ENCODE measurements around the gene RANBP1. TPM values are rescaled to one million over a fixed set of nuclear protein-coding genes. Genes with fewer than 3 reads are reported as not detected.

Gene RANBP1
- total RNA-seq, 1 donor from 2014 or later, result 142 TPM

DNA sequence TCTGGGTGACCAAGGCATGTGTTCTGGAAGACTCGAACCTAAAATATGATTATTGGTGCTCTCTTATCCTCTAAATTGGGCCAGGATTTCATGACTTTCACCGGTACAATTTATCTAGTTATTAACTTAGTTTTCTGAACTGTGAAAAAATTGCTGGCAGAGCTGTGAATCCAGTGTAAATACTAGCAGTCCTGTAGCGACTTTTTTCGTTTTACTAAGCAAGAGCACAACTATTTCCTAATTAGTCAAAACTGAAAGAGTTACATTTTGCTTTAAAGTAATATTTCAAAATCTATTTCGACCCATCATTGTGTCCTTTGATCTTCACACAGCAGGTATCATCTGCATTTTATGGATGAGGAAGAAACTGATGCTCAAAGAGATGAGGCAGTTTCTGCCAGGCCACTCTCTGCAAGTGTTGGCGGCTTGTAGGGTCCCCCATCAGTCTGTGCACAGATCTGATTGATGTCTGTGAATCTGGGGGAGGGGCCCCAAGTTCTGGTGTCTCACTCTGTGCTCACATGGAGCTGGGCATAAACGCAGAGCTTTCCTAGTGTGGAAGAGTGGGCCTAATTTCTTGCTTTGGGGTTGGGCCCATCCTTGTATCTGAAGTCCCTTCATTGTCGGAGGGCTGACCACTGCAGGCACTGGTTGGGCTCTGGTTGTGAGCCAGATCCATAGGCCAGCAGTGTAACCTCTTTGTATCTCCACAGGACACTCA is 2.6 kb downstream of the RANBP1 start:
- DNase-seq (ENCODE audit: low spot score), result no peak
- Mint-ChIP-seq H3K4me1 (ENCODE audit: unreplicated experiment) (peaks cover 20% of the 10 kb centered on the region), H3K4me3 (ENCODE audit: unreplicated experiment) (peak overlapping the region; percentile 94), H3K36me3 (ENCODE audit: low read depth, unreplicated experiment) (peaks cover 16% of the 10 kb centered on the region), H3K9me3 (ENCODE audit: unreplicated experiment) (no peaks in the 10 kb centered on the region), H3K27me3 (ENCODE audit: unreplicated experiment) (peaks cover 5% of the 10 kb centered on the region), H3K27ac (ENCODE audit: unreplicated experiment) (no peak overlapping the region)
- TF ChIP-seq, protein P1, sequence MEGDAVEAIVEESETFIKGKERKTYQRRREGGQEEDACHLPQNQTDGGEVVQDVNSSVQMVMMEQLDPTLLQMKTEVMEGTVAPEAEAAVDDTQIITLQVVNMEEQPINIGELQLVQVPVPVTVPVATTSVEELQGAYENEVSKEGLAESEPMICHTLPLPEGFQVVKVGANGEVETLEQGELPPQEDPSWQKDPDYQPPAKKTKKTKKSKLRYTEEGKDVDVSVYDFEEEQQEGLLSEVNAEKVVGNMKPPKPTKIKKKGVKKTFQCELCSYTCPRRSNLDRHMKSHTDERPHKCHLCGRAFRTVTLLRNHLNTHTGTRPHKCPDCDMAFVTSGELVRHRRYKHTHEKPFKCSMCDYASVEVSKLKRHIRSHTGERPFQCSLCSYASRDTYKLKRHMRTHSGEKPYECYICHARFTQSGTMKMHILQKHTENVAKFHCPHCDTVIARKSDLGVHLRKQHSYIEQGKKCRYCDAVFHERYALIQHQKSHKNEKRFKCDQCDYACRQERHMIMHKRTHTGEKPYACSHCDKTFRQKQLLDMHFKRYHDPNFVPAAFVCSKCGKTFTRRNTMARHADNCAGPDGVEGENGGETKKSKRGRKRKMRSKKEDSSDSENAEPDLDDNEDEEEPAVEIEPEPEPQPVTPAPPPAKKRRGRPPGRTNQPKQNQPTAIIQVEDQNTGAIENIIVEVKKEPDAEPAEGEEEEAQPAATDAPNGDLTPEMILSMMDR (IDR thresholded peaks at IDR 0.05; ENCODE audit: unreplicated experiment), result no peak

DNA sequence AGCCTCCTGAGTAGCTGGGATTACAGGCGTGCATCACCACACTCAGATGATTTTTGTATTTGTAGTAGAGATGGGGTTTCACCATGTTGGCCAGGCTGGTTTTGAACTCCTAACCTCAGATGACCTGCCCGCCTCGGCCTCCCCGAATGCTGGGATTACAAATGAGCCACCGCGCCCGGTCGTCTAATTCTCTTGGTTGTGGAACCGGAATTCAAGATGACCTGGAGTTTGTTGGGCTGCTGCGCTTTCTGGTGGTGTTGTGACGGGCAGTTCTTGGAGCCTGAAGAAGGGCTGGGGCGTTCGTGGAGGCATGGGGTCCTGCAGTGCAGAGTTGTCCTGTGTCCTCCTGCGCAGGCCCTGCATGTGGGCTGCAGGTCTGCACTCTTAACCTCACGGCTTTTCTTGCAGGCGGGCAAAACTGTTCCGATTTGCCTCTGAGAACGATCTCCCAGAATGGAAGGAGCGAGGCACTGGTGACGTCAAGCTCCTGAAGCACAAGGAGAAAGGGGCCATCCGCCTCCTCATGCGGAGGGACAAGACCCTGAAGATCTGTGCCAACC is 6.0 kb downstream of the RANBP1 start:
- no peaks in the 10 kb centered on the region for H3K9me3 Mint-ChIP-seq (ENCODE audit: unreplicated experiment)
- peaks cover 15% of the 10 kb centered on the region for H3K36me3 Mint-ChIP-seq (ENCODE audit: low read depth, unreplicated experiment)
- H3K4me3 Mint-ChIP-seq (ENCODE audit: unreplicated experiment), result peak overlapping the region; percentile 25
- no peak for DNase-seq (ENCODE audit: low spot score)
- TF ChIP-seq, protein P1 (IDR thresholded peaks at IDR 0.05; ENCODE audit: unreplicated experiment), result no peak
- H3K27ac Mint-ChIP-seq (ENCODE audit: unreplicated experiment), result no peak overlapping the region
- peaks cover 9% of the 10 kb centered on the region for H3K4me1 Mint-ChIP-seq (ENCODE audit: unreplicated experiment)
- H3K27me3 Mint-ChIP-seq (ENCODE audit: unreplicated experiment), result peaks cover 6% of the 10 kb centered on the region

GRCh38 chr22:20123366-20124082 is 7.6 kb downstream of the RANBP1 start:
- peaks cover 4% of the 10 kb centered on the region for H3K4me1 Mint-ChIP-seq (ENCODE audit: unreplicated experiment)
- no peak overlapping the region for H3K4me3 Mint-ChIP-seq (ENCODE audit: unreplicated experiment)
- no peak for DNase-seq (ENCODE audit: low spot score)
- TF ChIP-seq, protein P1 (IDR thresholded peaks at IDR 0.05; ENCODE audit: unreplicated experiment), result no peak
- peaks cover 25% of the 10 kb centered on the region for H3K36me3 Mint-ChIP-seq (ENCODE audit: low read depth, unreplicated experiment)
- no peaks in the 10 kb centered on the region for H3K9me3 Mint-ChIP-seq (ENCODE audit: unreplicated experiment)
- H3K27ac Mint-ChIP-seq (ENCODE audit: unreplicated experiment), result no peak overlapping the region
- peaks cover 6% of the 10 kb centered on the region for H3K27me3 Mint-ChIP-seq (ENCODE audit: unreplicated experiment)

DNA sequence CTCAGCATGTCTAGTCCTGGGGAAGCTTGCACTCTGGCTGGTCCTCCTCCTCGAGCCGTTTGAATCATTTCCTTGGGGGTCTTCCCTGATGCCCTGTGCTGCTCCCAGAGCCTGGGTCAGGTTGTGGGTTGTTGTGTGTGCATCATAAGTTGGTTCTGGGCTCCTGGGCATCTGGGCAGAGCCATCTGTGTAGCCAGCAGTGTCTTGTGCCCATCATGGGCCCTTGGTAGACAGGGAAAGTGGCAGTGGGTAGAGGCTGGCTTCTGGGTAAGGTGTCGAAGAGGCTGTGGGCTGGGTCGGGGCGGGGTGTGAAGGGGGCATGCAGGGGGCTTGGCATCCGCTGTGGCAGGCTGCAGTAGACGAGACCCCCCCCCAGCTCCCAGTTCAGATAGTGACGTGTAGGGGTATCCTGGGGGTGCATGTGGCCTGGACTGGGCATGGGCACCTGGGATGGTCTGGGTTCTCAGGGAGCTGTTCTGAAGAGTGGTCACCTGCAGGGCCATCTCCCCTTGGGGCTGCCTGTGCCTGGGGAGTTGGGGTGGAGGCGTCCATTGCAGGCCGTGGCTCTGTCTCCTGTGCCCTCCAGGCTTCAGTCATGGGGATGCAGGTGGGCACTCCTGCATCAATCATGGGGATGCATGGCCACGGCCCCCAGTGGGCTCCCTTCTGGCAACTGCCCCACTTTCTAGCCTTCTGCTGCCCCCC is 8.3 kb downstream of the RANBP1 start:
- TF ChIP-seq, protein P1 (IDR thresholded peaks at IDR 0.05; ENCODE audit: unreplicated experiment), result no peak
- Mint-ChIP-seq H3K9me3 (ENCODE audit: unreplicated experiment) (no peaks in the 10 kb centered on the region), H3K36me3 (ENCODE audit: low read depth, unreplicated experiment) (peaks cover 25% of the 10 kb centered on the region), H3K4me3 (ENCODE audit: unreplicated experiment) (peak overlapping the region; percentile 49), H3K27ac (ENCODE audit: unreplicated experiment) (no peak overlapping the region), H3K27me3 (ENCODE audit: unreplicated experiment) (peaks cover 6% of the 10 kb centered on the region), H3K4me1 (ENCODE audit: unreplicated experiment) (no peaks in the 10 kb centered on the region)
- DNase-seq (ENCODE audit: low spot score), result no peak

Data from endothelial cell (in vitro differentiated cells).